Measurements from ENCODE around the gene HADHB.
"Not testable (repeated sequence)": the region's sequence is repeated elsewhere in the genome, so short reads cannot be mapped to it uniquely, and the experiment has no call there.

The HADHB gene

GRCh38 chr2:26326514-26326913 is 81.8 kb downstream of the HADHB start:
- H3K9me2 ChIP-seq (ENCODE audit: low read depth, low read length): no peaks in the 10 kb centered on the region
- H3K4me3 ChIP-seq (ENCODE audit: low read depth, low read length, poor library complexity, severe bottlenecking): no peak overlapping the region
- no peaks in the 10 kb centered on the region for H3K79me2 ChIP-seq (ENCODE audit: insufficient read depth, low read length)
- no peaks in the 10 kb centered on the region for H3K9me3 ChIP-seq (ENCODE audit: low read length)
- H3K27me3 ChIP-seq (ENCODE audit: insufficient read depth, low read length): no peaks in the 10 kb centered on the region
- H3F3A ChIP-seq (ENCODE audit: insufficient read depth, low read length): no peaks in the 10 kb centered on the region
- no peaks in the 10 kb centered on the region for H3K36me3 ChIP-seq (ENCODE audit: insufficient read depth, low read length)
- no peaks in the 10 kb centered on the region for H4K20me1 ChIP-seq (ENCODE audit: insufficient read depth, low read length)
- no peak overlapping the region for H3K9ac ChIP-seq (ENCODE audit: low read length)
- H2AFZ ChIP-seq (ENCODE audit: low read length): no peak overlapping the region
- H3K4me2 ChIP-seq (ENCODE audit: low read length): no peak overlapping the region
- no peaks in the 10 kb centered on the region for H3K4me1 ChIP-seq (ENCODE audit: insufficient read depth, low read length, severe bottlenecking)
- TF ChIP-seq EZH2 (IDR thresholded peaks at IDR 0.05; ENCODE audit: borderline replicate concordance, low read length) (no peak), CTCF (IDR thresholded peaks at IDR 0.05; ENCODE audit: low read length) (no peak)
- H3K27ac ChIP-seq (ENCODE audit: low read depth, low read length, poor library complexity, severe bottlenecking): no peak overlapping the region

DNA sequence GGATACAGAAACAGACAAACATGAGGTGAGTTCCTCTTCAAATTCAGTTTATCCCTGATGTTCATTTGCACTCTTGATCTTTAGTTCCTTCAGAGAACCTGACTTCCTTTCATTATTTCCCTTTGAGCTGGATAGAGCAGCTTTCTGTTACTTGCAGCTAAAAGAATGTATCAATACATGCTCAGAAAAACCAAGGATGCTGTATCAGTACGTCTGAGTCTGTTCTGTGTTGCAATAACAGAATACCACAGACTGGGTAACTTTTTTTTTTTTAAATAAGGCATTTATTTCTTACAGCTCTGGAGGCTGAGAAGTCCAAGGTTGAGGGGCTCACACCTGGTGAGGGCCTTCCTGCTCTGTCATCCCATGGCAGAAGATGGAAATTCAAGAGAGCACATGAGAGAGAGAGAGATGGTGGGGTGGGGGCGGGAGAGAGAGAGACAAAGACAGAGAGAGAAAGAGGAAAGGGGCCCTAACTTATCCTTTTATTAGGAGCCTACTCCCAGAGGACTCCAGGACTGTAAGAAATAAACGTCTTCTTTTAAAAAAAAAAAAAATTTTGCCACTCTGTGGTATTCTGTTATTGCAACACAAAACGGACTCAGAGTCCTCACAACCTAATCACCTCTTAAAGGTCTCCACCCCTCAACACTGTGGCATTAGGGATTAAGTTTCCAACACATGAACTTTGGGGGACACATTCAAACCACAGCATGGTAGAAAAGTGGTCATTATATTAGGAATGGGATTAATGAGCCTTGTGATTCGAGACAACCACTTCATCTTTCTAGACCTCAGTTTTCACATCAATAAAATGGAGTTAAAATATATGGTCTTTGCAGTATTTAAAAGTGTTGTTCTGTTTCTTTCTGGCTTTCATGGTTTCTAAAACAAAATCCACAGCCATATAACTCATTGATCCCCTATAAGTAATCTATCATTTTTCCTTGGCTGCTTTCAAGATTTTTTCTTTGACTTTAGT is 82.8 kb downstream of the HADHB start:
- Histone ChIP-seq H3K36me3 (ENCODE audit: insufficient read depth, low read length) (no peaks in the 10 kb centered on the region), H3K9ac (ENCODE audit: low read length) (no peak overlapping the region), H3K27me3 (ENCODE audit: insufficient read depth, low read length) (no peaks in the 10 kb centered on the region), H3K9me2 (ENCODE audit: low read depth, low read length) (no peaks in the 10 kb centered on the region), H2AFZ (ENCODE audit: low read length) (no peak overlapping the region), H3F3A (ENCODE audit: insufficient read depth, low read length) (no peaks in the 10 kb centered on the region), H3K9me3 (ENCODE audit: low read length) (no peaks in the 10 kb centered on the region), H3K27ac (ENCODE audit: low read depth, low read length, poor library complexity, severe bottlenecking) (no peak overlapping the region), H4K20me1 (ENCODE audit: insufficient read depth, low read length) (no peaks in the 10 kb centered on the region), H3K79me2 (ENCODE audit: insufficient read depth, low read length) (no peaks in the 10 kb centered on the region), H3K4me3 (ENCODE audit: low read depth, low read length, poor library complexity, severe bottlenecking) (no peak overlapping the region), H3K4me1 (ENCODE audit: insufficient read depth, low read length, severe bottlenecking) (no peaks in the 10 kb centered on the region), H3K4me2 (ENCODE audit: low read length) (no peak overlapping the region)
- no peak for TF ChIP-seq CTCF (IDR thresholded peaks at IDR 0.05; ENCODE audit: low read length)

- H3F3A ChIP-seq (ENCODE audit: insufficient read depth, low read length); H3K9me3 ChIP-seq (ENCODE audit: low read length); H3K9me2 ChIP-seq (ENCODE audit: low read depth, low read length); H3K4me1 ChIP-seq (ENCODE audit: insufficient read depth, low read length, severe bottlenecking); H3K27me3 ChIP-seq (ENCODE audit: insufficient read depth, low read length); H2AFZ ChIP-seq (ENCODE audit: low read length); H3K79me2 ChIP-seq (ENCODE audit: insufficient read depth, low read length); H3K9ac ChIP-seq (ENCODE audit: low read length); H3K36me3 ChIP-seq (ENCODE audit: insufficient read depth, low read length); H3K4me2 ChIP-seq (ENCODE audit: low read length); H4K20me1 ChIP-seq (ENCODE audit: insufficient read depth, low read length); H3K27ac ChIP-seq (ENCODE audit: low read depth, low read length, poor library complexity, severe bottlenecking); H3K4me3 ChIP-seq (ENCODE audit: low read depth, low read length, poor library complexity, severe bottlenecking): not testable (repeated sequence)
These were observed 84.3 kb downstream of the HADHB start for GRCh38 chr2:26329083-26329482.

- H2AFZ ChIP-seq (ENCODE audit: low read length): no peak overlapping the region
These were observed 85.4 kb downstream of the HADHB start for GRCh38 chr2:26330114-26330549.

More at GRCh38 chr2:26330114-26330549, 85.4 kb downstream of the HADHB start:
- Histone ChIP-seq H3K27me3 (ENCODE audit: insufficient read depth, low read length) (no peaks in the 10 kb centered on the region; the same call in 1 of the 2 replicates), H3K27ac (ENCODE audit: low read depth, low read length, poor library complexity, severe bottlenecking) (no peak overlapping the region), H3K4me2 (ENCODE audit: low read length) (no peak overlapping the region), H3K79me2 (ENCODE audit: insufficient read depth, low read length) (no peaks in the 10 kb centered on the region), H3K4me1 (ENCODE audit: insufficient read depth, low read length, severe bottlenecking) (no peaks in the 10 kb centered on the region), H4K20me1 (ENCODE audit: insufficient read depth, low read length) (no peaks in the 10 kb centered on the region), H3K36me3 (ENCODE audit: insufficient read depth, low read length) (no peaks in the 10 kb centered on the region), H3F3A (ENCODE audit: insufficient read depth, low read length) (no peaks in the 10 kb centered on the region), H3K9ac (ENCODE audit: low read length) (no peak overlapping the region), H3K9me3 (ENCODE audit: low read length) (no peaks in the 10 kb centered on the region), H3K4me3 (ENCODE audit: low read depth, low read length, poor library complexity, severe bottlenecking) (no peak overlapping the region), H3K9me2 (ENCODE audit: low read depth, low read length) (no peaks in the 10 kb centered on the region)
- no peak for TF ChIP-seq EZH2 (IDR thresholded peaks at IDR 0.05; ENCODE audit: borderline replicate concordance, low read length)
- TF ChIP-seq CTCF (IDR thresholded peaks at IDR 0.05; ENCODE audit: low read length): peak; percentile 92

Measured in OCI-LY1 (cell line).